ENCODE measurements around the gene NCOA4.
"Not testable (repeated sequence)": the region's sequence is repeated elsewhere in the genome, so short reads cannot be mapped to it uniquely, and the experiment has no call there.

The NCOA4 gene

DNA sequence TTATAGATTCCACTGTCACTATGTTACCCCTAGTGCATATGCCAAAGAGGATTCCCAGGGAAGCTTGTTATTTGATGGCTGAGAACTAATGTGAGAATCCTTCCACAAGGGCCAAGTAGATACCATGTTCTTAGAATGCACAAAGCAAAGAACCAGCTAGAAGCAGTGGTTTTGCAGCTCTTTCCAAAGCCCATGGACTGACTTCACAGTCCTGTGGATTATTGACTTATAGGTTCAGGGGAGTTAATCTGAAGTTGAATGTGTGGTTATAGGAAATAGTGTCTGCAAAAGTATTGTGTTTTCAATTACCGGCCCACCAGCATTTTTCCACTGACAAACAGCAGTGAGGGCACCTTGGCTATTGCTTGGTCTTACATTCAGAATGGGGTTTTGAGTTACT, 29.9 kb downstream of the NCOA4 start:
- Histone ChIP-seq H3K4me3 (no peak overlapping the region), H3K36me3 (peaks cover 49 to 82% (median 66%) of the 10 kb centered on the region in 3 donors), H3K4me1 (no peaks in the 10 kb centered on the region), H3K27ac (no peak overlapping the region), H3K27me3 (no peaks in the 10 kb centered on the region), H3K9me3 (no peaks in the 10 kb centered on the region)
- no peak for DNase-seq
- intact Hi-C loops (cut with DNase I; ENCODE audit: low total_unique reads), result no loop called here
- no peak for TF ChIP-seq CTCF (IDR thresholded peaks at IDR 0.05)

DNA sequence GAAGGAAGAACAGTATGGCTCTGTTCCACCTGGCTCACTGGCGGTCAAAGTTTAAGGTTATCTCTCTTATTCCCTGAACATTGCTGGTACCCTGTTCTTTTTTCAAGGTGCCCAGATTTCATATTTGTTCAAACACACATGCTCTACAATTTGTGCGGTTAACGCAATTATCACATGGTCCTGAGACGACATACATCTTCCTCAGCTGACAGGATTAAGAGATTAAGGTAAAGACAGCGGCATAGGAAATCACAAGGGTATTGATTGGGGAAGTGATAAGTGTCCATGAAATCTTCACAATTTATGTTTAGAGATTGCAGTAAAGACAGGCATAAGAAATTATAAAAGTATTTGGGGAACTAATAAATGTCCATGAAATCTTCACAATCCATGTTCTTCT, 30.5 kb downstream of the NCOA4 start:
- DNase-seq; H3K4me3 ChIP-seq; intact Hi-C loops (cut with DNase I; ENCODE audit: low total_unique reads); H3K9me3 ChIP-seq; H3K27me3 ChIP-seq; H3K27ac ChIP-seq; H3K4me1 ChIP-seq: not testable (repeated sequence)
- peaks cover 45 to 76% (median 61%) of the 10 kb centered on the region in 3 donors for H3K36me3 ChIP-seq

DNA sequence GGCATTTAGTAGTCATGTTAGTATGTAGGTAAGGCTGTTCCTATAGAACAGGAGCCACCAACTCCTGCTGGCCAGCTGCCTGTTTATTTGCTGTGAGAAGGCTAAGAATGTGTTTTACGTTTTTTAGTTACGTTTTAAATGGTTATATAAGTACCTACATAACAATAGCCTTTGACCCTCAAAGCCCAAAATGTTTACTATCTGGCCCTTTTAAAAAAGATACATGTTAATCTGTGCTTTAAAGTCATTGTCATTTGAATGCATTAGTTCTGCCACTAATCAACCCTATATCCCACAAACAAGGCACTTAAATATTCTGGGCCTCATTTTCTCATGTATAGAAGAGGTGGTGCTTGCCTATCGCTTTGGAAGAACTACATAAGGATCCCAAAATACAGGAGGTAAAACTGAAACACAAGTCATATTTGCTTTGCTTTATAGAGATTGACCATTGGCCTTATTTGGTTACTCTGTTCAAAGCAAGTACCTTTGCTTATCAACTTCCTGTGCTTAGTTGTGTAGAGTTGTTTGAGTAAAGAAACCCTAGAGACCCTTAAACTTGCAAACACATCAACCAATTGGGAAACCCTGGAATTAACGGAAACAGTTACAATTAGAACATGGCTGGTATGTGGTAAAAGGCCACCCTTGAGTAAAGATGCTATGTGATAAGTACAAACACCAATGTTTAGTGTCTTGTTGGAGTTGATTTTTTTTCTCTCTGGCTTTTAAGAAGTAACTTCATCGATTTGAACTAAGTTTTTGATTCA, 32.2 kb downstream of the NCOA4 start:
- intact Hi-C loops (cut with DNase I; ENCODE audit: low total_unique reads), result no loop called here
- TF ChIP-seq CTCF (IDR thresholded peaks at IDR 0.05), result no peak

DNA sequence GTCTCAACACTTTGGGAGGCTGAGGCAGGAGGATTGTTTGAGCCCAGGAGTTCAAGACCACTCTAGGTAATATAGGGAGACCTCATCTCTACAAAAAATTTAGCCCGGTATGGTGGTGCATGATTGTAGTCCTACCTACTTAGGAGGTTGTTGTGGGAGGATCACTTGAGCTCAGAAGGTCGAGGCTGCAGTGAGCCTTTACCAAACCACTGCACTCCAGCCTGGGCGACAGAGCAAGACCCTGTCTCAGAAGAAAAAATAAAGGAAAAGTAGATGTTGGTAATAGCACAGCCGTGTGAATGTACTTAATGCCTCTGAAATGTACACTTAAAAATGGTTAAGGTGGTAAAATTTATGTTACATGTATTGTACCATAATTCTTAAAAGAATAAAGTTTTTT, 32.9 kb downstream of the NCOA4 start:
- H3K36me3 ChIP-seq, result peaks cover 36 to 69% (median 46%) of the 10 kb centered on the region in 3 donors
- H3K4me1 ChIP-seq, result no peaks in the 10 kb centered on the region
- H3K27me3 ChIP-seq, result no peaks in the 10 kb centered on the region
- intact Hi-C loops (cut with DNase I; ENCODE audit: low total_unique reads), result no loop called here
- no peak overlapping the region for H3K27ac ChIP-seq
- H3K9me3 ChIP-seq, result no peaks in the 10 kb centered on the region
- no peak for TF ChIP-seq CTCF (IDR thresholded peaks at IDR 0.05)
- DNase-seq, result no peak
- H3K4me3 ChIP-seq, result no peak overlapping the region

More for the DNA sequence above, 32.2 kb downstream of the NCOA4 start:
- no peak for DNase-seq
- Histone ChIP-seq H3K27me3 (no peaks in the 10 kb centered on the region), H3K4me1 (no peaks in the 10 kb centered on the region), H3K4me3 (no peak overlapping the region), H3K9me3 (no peaks in the 10 kb centered on the region), H3K27ac (no peak overlapping the region), H3K36me3 (peaks cover 40 to 68% (median 48%) of the 10 kb centered on the region in 3 donors)

DNA sequence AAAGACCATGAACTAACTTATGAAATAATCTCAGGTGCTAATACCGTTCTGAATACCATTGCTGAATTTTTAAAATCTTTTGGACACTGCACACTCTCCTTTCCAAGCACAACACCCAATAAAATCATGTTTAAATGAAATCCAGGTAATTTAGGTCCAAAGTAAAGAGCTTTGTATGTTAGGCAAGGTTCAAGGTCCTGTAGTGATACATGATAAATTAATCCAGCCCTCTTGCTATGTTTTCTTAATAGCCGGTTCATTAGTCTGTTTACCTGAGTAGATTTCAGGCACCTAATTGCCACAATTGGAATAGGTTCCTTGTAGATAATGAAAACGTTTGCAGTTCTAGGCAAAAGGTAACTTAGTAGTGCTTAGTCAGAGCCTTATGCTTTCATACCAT, 44.8 kb downstream of the NCOA4 start:
- not testable (repeated sequence) for DNase-seq

DNA sequence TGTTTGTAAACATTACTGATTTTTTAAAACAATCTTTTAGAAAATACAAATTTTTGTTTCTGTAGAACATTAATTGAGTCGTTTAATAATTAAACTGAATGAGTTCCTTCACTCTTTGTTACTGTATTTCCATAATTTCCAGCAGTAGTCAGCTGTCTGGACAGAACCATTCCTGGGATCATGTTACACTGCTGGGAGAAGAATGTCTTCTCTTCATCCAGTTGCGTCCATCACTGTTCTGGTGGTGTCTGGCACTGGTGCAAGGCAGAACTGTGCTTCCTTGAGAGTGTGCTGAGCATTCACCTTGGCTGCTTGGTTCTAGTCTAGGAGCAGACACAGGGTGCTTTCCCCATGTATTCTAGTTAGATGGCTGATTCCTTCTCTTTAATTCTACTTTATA, 46.0 kb downstream of the NCOA4 start:
- H3K27me3 ChIP-seq; H3K4me1 ChIP-seq; H3K27ac ChIP-seq; intact Hi-C loops (cut with DNase I; ENCODE audit: low total_unique reads); DNase-seq; H3K4me3 ChIP-seq; H3K9me3 ChIP-seq: not testable (repeated sequence)
- peaks cover 9 to 30% (median 22%) of the 10 kb centered on the region in 3 donors for H3K36me3 ChIP-seq

More for the DNA sequence above, 44.8 kb downstream of the NCOA4 start:
- H3K27me3 ChIP-seq; H3K4me1 ChIP-seq; H3K9me3 ChIP-seq; intact Hi-C loops (cut with DNase I; ENCODE audit: low total_unique reads); H3K27ac ChIP-seq; H3K4me3 ChIP-seq: not testable (repeated sequence)
- H3K36me3 ChIP-seq, result peaks cover 9 to 30% (median 22%) of the 10 kb centered on the region in 3 donors

DNA sequence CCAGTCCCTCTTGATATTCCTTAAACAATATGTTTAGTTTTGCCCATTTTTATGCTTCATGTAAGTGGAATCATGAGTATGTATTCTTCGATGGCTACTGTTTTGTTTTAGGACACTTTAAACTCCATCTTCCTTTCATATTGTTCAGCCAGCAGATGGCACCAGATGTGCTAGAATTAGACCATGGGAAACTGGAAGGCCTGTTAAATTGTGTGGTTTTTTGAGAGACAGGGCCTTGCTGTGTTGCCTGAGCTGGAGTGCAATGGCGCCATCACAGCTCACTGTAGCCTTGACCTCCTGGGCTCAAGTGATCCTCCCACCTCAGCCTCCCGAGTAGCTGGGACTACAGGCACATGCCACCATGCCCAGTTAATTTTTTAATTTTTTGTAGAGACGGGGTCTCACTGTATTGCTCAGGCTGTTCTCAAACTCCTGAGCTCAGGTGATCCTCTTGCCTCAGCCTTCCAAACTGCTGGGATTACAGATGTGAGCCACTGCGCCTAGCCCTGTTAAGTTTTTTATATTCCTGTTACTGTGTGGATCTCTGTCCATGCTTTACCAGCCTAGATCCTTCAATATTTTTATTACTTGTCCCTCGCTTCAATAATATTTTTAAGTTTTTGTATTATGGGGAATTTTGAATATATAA, 46.8 kb downstream of the NCOA4 start:
- H3K4me1 ChIP-seq; H3K4me3 ChIP-seq; H3K27me3 ChIP-seq; H3K9me3 ChIP-seq; H3K27ac ChIP-seq; intact Hi-C loops (cut with DNase I; ENCODE audit: low total_unique reads): not testable (repeated sequence)
- DNase-seq, result peak in 1 of 2 donors; percentile 26
- peak; percentile 14 to 21 for TF ChIP-seq CTCF (IDR thresholded peaks at IDR 0.05)
- H3K36me3 ChIP-seq, result peaks cover 9 to 30% (median 17%) of the 10 kb centered on the region in 3 donors

- H3K27me3 ChIP-seq; intact Hi-C loops (cut with DNase I; ENCODE audit: low total_unique reads); DNase-seq; H3K9me3 ChIP-seq; H3K4me1 ChIP-seq; H3K4me3 ChIP-seq; H3K27ac ChIP-seq: not testable (repeated sequence)
- peaks cover 12 to 25% (median 21%) of the 10 kb centered on the region in 3 donors for H3K36me3 ChIP-seq
These were observed 49.1 kb downstream of the NCOA4 start for GRCh38 chr10:45981367-45981766.

DNA sequence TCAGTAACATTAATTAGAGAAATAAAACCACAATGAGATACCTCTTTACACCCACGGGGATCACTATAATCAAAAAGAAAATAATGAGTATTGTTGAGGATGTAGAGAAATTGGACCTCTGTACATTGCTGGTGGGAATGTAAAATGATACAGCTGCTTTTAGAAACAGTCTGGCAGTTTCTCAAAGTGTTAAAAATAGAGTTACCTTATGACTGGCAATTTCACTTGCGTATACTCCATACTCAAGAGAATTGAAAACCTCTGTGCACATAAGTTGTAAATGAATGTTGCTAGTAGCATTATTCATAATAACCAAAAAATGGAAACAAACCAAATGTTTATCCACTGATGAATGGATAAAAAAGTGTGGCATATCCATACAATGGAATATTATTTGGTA, 51.9 kb downstream of the NCOA4 start:
- H3K9me3 ChIP-seq; H3K27ac ChIP-seq; H3K4me3 ChIP-seq; intact Hi-C loops (cut with DNase I; ENCODE audit: low total_unique reads); H3K27me3 ChIP-seq; DNase-seq: not testable (repeated sequence)
- H3K4me1 ChIP-seq, result peaks cover 0 to 13% (median under 1%) of the 10 kb centered on the region in 4 donors
- H3K36me3 ChIP-seq, result peaks cover 4 to 10% (median 9%) of the 10 kb centered on the region in 3 donors

- H3K4me1 ChIP-seq, result peaks cover 0 to 26% (median 9%) of the 10 kb centered on the region in 4 donors
- intact Hi-C loops (cut with DNase I; ENCODE audit: low total_unique reads); H3K4me3 ChIP-seq: not testable (repeated sequence)
These were observed 56.4 kb downstream of the NCOA4 start for GRCh38 chr10:45974041-45974440.

More at GRCh38 chr10:45974041-45974440, 56.4 kb downstream of the NCOA4 start:
- H3K27me3 ChIP-seq, H3K9me3 ChIP-seq, H3K27ac ChIP-seq, DNase-seq: not testable (repeated sequence)
- peaks cover 3 to 10% (median 4%) of the 10 kb centered on the region in 3 donors for H3K36me3 ChIP-seq
